ENCODE measurements around the gene OLFML2A. TPM values are rescaled to one million over a fixed set of nuclear protein-coding genes. Genes with fewer than 3 reads are reported as not detected.

OLFML2A gene
- total and polyA plus RNA-seq, 2 of the 4 experiments (the other 2 are of a cell fraction), result 2.0 to 5.9 TPM

- Histone ChIP-seq H3K23ac (ENCODE audit: low read depth, low read length) (no peak overlapping the region), H4K8ac (ENCODE audit: low read depth in 2 of 2, low read length in 2 of 2) (no peak overlapping the region), H3K18ac (ENCODE audit: low read depth, low read length) (no peak overlapping the region), H3K9me1 (ENCODE audit: insufficient read depth, low read length) (no peaks in the 10 kb centered on the region), H2AK9ac (replicated peaks; ENCODE audit: low read depth, low read length, poor library complexity) (no peak overlapping the region), H2AK5ac (ENCODE audit: low read depth, low read length) (no peak overlapping the region), H4K20me1 (ENCODE audit: insufficient read depth, low read length) (peaks cover 12% of the 10 kb centered on the region), H2AFZ (replicated peaks; ENCODE audit: low read length, poor library complexity) (no peak overlapping the region), H2BK15ac (ENCODE audit: low read depth, low read length) (no peak overlapping the region), H3K14ac (replicated peaks; ENCODE audit: low read depth, low read length) (no peak overlapping the region), H3K4me3 (ENCODE audit: insufficient read depth, low read depth, low read length) (no peak overlapping the region), H3K56ac (ENCODE audit: extremely low read depth, insufficient read depth, low read length) (no peak overlapping the region), H3K27ac (ENCODE audit: insufficient read depth, low read length) (no peak overlapping the region), H2BK120ac (ENCODE audit: low read depth, low read length) (no peak overlapping the region), H2BK5ac (ENCODE audit: low read depth, low read length, poor library complexity, severe bottlenecking) (no peak overlapping the region), H3K9ac (ENCODE audit: low read depth, low read length) (no peak overlapping the region), H3K27me3 (ENCODE audit: control insufficient read depth, insufficient read depth, low read length) (peaks cover 71% of the 10 kb centered on the region), H3K79me1 (ENCODE audit: low read depth in 1 of 2, low read length in 2 of 2) (no peaks in the 10 kb centered on the region), H3K9me3 (ENCODE audit: control insufficient read depth, insufficient read depth, low read length) (no peaks in the 10 kb centered on the region), H3K4me1 (ENCODE audit: control insufficient read depth, insufficient read depth, low read length) (peaks cover 2% of the 10 kb centered on the region; the same call in 1 of the 2 replicates), H3K4me2 (ENCODE audit: low read depth, low read length) (no peak overlapping the region), H3K4ac (ENCODE audit: low read depth, low read length) (no peak overlapping the region), H2BK20ac (ENCODE audit: low read depth, low read length) (no peak overlapping the region), H4K5ac (ENCODE audit: low read depth, low read length) (no peak overlapping the region), H3K36me3 (ENCODE audit: control insufficient read depth, insufficient read depth, low read length) (no peaks in the 10 kb centered on the region), H4K91ac (ENCODE audit: insufficient read depth, low read depth, low read length) (no peak overlapping the region)
- in situ Hi-C loops (cut with MboI; ENCODE audit: low sequenced_read_pairs), result no loop called here
- DNase-seq (no peak), ATAC-seq (ENCODE audit: low read depth) (no peak)
- no CpG with 5 or more reads among the region's 4 CpGs for WGBS, 2 experiments (ENCODE audit: extremely low coverage in 2 of 2, insufficient read length in 1 of 2)
- POLR2A ChIA-PET (ENCODE audit: unreplicated experiment), result interaction anchor here (0.6 kb wide), 1 partner anchor 398 kb away, joined by 12 read pairs; no protein-coding TSS in a partner anchor
- no TSS peak for BruUV-seq (replicated peaks)
- TF ChIP-seq ELK1 (IDR thresholded peaks at IDR 0.05; ENCODE audit: borderline replicate concordance, low read depth, low read length) (no peak), CTCF (conservative IDR thresholded peaks at IDR 0.05; ENCODE audit: low read depth, low read length) (no peak), CHD1 (IDR thresholded peaks at IDR 0.05; ENCODE audit: low read depth, low read length) (no peak), RCOR1 (IDR thresholded peaks at IDR 0.05; ENCODE audit: insufficient replicate concordance, low read length) (no peak), CEBPB (IDR thresholded peaks at IDR 0.05; ENCODE audit: low read depth, low read length) (no peak), MAZ (IDR thresholded peaks at IDR 0.05; ENCODE audit: borderline replicate concordance, low read depth, low read length) (no peak), MXI1 (IDR thresholded peaks at IDR 0.05; ENCODE audit: borderline replicate concordance, low read depth, low read length) (no peak), USF2 (IDR thresholded peaks at IDR 0.05; ENCODE audit: low read depth, low read length) (no peak), RFX5 (IDR thresholded peaks at IDR 0.05; ENCODE audit: low read depth, low read length) (no peak), SMC3 (IDR thresholded peaks at IDR 0.05; ENCODE audit: low read depth, low read length) (no peak), MAFK (IDR thresholded peaks at IDR 0.05; ENCODE audit: low read depth, low read length) (no peak), FOS (IDR thresholded peaks at IDR 0.05; ENCODE audit: low read depth, low read length) (no peak), RAD21 (IDR thresholded peaks at IDR 0.05; ENCODE audit: low read length) (no peak)
- CTCF ChIA-PET, result interaction anchor here (0.6 to 2.9 kb wide), 4 partner anchors 73 to 350 kb away, joined by 3 to 10 read pairs (median 4); partner anchors contain the start of gene WDR38
- intact Hi-C loops (cut with micrococcal nuclease), result no loop called here
- dilution Hi-C loops (cut with HindIII; ENCODE audit: low sequenced_read_pairs, unreplicated experiment), result no loop called here
These were observed 9.9 kb upstream of the OLFML2A start for GRCh38 chr9:124766815-124767554.
